Measurements from ENCODE around the gene HOXD3. TPM values are rescaled to one million over a fixed set of nuclear protein-coding genes. Genes with fewer than 3 reads are reported as not detected.

Gene HOXD3
- total RNA-seq, 4 donors from 2014 or later, result 0.36 to 1.7 (median 0.64) TPM; not detected in 1

GRCh38 chr2:176192351-176192750 is 35.2 kb downstream of the HOXD3 start:
- H3K9me3 ChIP-seq, result no peaks in the 10 kb centered on the region
- in situ Hi-C loops (cut with MboI; ENCODE audit: low sequenced_read_pairs in 4 of 4), result no loop called here
- intact Hi-C loops (cut with DNase I; ENCODE audit: low total_unique reads), result no loop called here
- TF ChIP-seq POLR2A (IDR thresholded peaks at IDR 0.05), result no peak
- TF ChIP-seq CTCF (IDR thresholded peaks at IDR 0.05 in 4 of 5, conservative IDR thresholded peaks at IDR 0.05 in 1 of 5), result no peak
- peaks cover 38 to 54% (median 39%) of the 10 kb centered on the region in 3 donors for H3K27me3 ChIP-seq
- H3K36me3 ChIP-seq, result no peaks in the 10 kb centered on the region
- H3K27ac ChIP-seq, result no peak overlapping the region
- ATAC-seq (no peak), DNase-seq (no peak)
- peaks cover 3 to 10% of the 10 kb centered on the region in 2 donors for H3K4me1 ChIP-seq
- no peak overlapping the region for H3K4me3 ChIP-seq

GRCh38 chr2:176193048-176193447 is 35.9 kb downstream of the HOXD3 start:
- Histone ChIP-seq H3K4me3 (no peak overlapping the region), H3K27me3 (peaks cover 32 to 49% (median 39%) of the 10 kb centered on the region in 3 donors), H3K36me3 (no peaks in the 10 kb centered on the region), H3K4me1 (peaks cover 3 to 5% of the 10 kb centered on the region in 2 donors), H3K27ac (no peak overlapping the region), H3K9me3 (no peaks in the 10 kb centered on the region)
- intact Hi-C loops (cut with DNase I; ENCODE audit: low total_unique reads) (no loop called here), in situ Hi-C loops (cut with MboI; ENCODE audit: low sequenced_read_pairs in 4 of 4) (no loop called here)
- ATAC-seq (no peak), DNase-seq (no peak)
- TF ChIP-seq CTCF (IDR thresholded peaks at IDR 0.05 in 4 of 5, conservative IDR thresholded peaks at IDR 0.05 in 1 of 5) (no peak), POLR2A (IDR thresholded peaks at IDR 0.05) (no peak)

- ATAC-seq (no peak), DNase-seq (no peak)
- no peak overlapping the region for H3K27ac ChIP-seq
- no peaks in the 10 kb centered on the region for H3K36me3 ChIP-seq
- H3K4me1 ChIP-seq, result no peaks in the 10 kb centered on the region
- H3K27me3 ChIP-seq, result no peaks in the 10 kb centered on the region
- in situ Hi-C loops (cut with MboI; ENCODE audit: low sequenced_read_pairs in 4 of 4), result no loop called here
- no peaks in the 10 kb centered on the region for H3K9me3 ChIP-seq
- TF ChIP-seq POLR2A (IDR thresholded peaks at IDR 0.05), result no peak
- peak in 1 of 5 experiments; percentile 4 for TF ChIP-seq CTCF (IDR thresholded peaks at IDR 0.05 in 4 of 5, conservative IDR thresholded peaks at IDR 0.05 in 1 of 5)
- H3K4me3 ChIP-seq, result no peak overlapping the region
- intact Hi-C loops (cut with DNase I; ENCODE audit: low total_unique reads), result no loop called here
Measured at GRCh38 chr2:176199902-176200301, 42.8 kb downstream of the HOXD3 start.

GRCh38 chr2:176200971-176201370 is 43.9 kb downstream of the HOXD3 start:
- Histone ChIP-seq H3K36me3 (no peaks in the 10 kb centered on the region), H3K4me1 (no peaks in the 10 kb centered on the region), H3K27ac (no peak overlapping the region), H3K27me3 (no peaks in the 10 kb centered on the region), H3K4me3 (no peak overlapping the region), H3K9me3 (no peaks in the 10 kb centered on the region)
- DNase-seq, result no peak
- no peak for ATAC-seq
- in situ Hi-C loops (cut with MboI; ENCODE audit: low sequenced_read_pairs in 4 of 4) (no loop called here), intact Hi-C loops (cut with DNase I; ENCODE audit: low total_unique reads) (no loop called here)
- TF ChIP-seq CTCF (IDR thresholded peaks at IDR 0.05 in 4 of 5, conservative IDR thresholded peaks at IDR 0.05 in 1 of 5) (no peak), POLR2A (IDR thresholded peaks at IDR 0.05) (no peak)

- in situ Hi-C loops (cut with MboI; ENCODE audit: low sequenced_read_pairs in 4 of 4), result no loop called here
- Histone ChIP-seq H3K27ac (no peak overlapping the region), H3K4me3 (no peak overlapping the region), H3K4me1 (no peaks in the 10 kb centered on the region), H3K9me3 (no peaks in the 10 kb centered on the region), H3K36me3 (no peaks in the 10 kb centered on the region), H3K27me3 (no peaks in the 10 kb centered on the region)
- intact Hi-C loops (cut with DNase I; ENCODE audit: low total_unique reads), result no loop called here
- TF ChIP-seq CTCF (IDR thresholded peaks at IDR 0.05 in 4 of 5, conservative IDR thresholded peaks at IDR 0.05 in 1 of 5), result no peak
- no peak for TF ChIP-seq POLR2A (IDR thresholded peaks at IDR 0.05)
- ATAC-seq (no peak), DNase-seq (no peak)
Measured at GRCh38 chr2:176202491-176202890, 45.4 kb downstream of the HOXD3 start.
